ENCODE data around the gene SH2D7. TPM values are rescaled to one million over a fixed set of nuclear protein-coding genes. Genes with fewer than 3 reads are reported as not detected.

The SH2D7 gene
- total RNA-seq (2022), result not detected in 2 replicates
- not detected for Bru-seq, nascent RNA
- not detected for BruChase-seq, experiment 1, labeled RNA remaining after a 6-hour chase
- not detected for BruChase-seq, experiment 2, labeled RNA remaining after a 2-hour chase
- long read RNA-seq, result 0 reads

GRCh38 chr15:78092261-78093041 lies at the start of gene SH2D7:
SH2D7 (plus strand) TSS chr15:78092561; CDS start chr15:78092585, 24 bp downstream.
- Mint-ChIP-seq H3K36me3 (ENCODE audit: insufficient read depth, unreplicated experiment) (no peaks in the 10 kb centered on the region), H3K4me3 (ENCODE audit: unreplicated experiment) (no peak within 1 kb of the TSS), H3K27ac (ENCODE audit: low read depth, unreplicated experiment) (no peak within 1 kb of the TSS), H3K27me3 (ENCODE audit: insufficient read depth, unreplicated experiment) (no peaks in the 10 kb centered on the region), H3K4me1 (ENCODE audit: insufficient read depth, unreplicated experiment) (no peaks in the 10 kb centered on the region), H3K9me3 (ENCODE audit: unreplicated experiment) (no peaks in the 10 kb centered on the region)
- ChIA-PET CTCF (interaction anchor here (1.2 to 3.5 kb wide), 3 partner anchors 16 to 133 kb away, joined by 8 to 14 read pairs (median 14); no protein-coding TSS in a partner anchor), POLR2A (interaction anchor here (0.9 kb wide), 2 partner anchors 15 to 345 kb away, joined by 3 read pairs; partner anchors contain the start of gene IREB2)
- no peak for DNase-seq (ENCODE audit: unreplicated experiment)
- intact Hi-C loops (cut with micrococcal nuclease), result no loop called here
- no TSS peak for BruUV-seq (replicated peaks)
- TF ChIP-seq, protein P1, sequence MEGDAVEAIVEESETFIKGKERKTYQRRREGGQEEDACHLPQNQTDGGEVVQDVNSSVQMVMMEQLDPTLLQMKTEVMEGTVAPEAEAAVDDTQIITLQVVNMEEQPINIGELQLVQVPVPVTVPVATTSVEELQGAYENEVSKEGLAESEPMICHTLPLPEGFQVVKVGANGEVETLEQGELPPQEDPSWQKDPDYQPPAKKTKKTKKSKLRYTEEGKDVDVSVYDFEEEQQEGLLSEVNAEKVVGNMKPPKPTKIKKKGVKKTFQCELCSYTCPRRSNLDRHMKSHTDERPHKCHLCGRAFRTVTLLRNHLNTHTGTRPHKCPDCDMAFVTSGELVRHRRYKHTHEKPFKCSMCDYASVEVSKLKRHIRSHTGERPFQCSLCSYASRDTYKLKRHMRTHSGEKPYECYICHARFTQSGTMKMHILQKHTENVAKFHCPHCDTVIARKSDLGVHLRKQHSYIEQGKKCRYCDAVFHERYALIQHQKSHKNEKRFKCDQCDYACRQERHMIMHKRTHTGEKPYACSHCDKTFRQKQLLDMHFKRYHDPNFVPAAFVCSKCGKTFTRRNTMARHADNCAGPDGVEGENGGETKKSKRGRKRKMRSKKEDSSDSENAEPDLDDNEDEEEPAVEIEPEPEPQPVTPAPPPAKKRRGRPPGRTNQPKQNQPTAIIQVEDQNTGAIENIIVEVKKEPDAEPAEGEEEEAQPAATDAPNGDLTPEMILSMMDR (IDR thresholded peaks at IDR 0.05; ENCODE audit: unreplicated experiment), result no peak

GRCh38 chr15:78044407-78045155 lies 47.8 kb upstream of the SH2D7 start:
- H3K4me1 Mint-ChIP-seq (ENCODE audit: insufficient read depth, unreplicated experiment), result peaks cover 31% of the 10 kb centered on the region
- no peak overlapping the region for H3K4me3 Mint-ChIP-seq (ENCODE audit: unreplicated experiment)
- POLR2A ChIA-PET, result interaction anchor here (0.6 to 1.7 kb wide), 14 partner anchors 10 to 918 kb away, joined by 3 to 9 read pairs (median 3); partner anchors contain the start of gene TBC1D2B

GRCh38 chr15:78045189-78045588 lies 47.2 kb upstream of the SH2D7 start:
- TF ChIP-seq, protein P1 (IDR thresholded peaks at IDR 0.05; ENCODE audit: unreplicated experiment), result no peak
- Mint-ChIP-seq H3K36me3 (ENCODE audit: insufficient read depth, unreplicated experiment) (peaks cover 39% of the 10 kb centered on the region), H3K9me3 (ENCODE audit: unreplicated experiment) (no peaks in the 10 kb centered on the region), H3K4me1 (ENCODE audit: insufficient read depth, unreplicated experiment) (peaks cover 33% of the 10 kb centered on the region), H3K27ac (ENCODE audit: low read depth, unreplicated experiment) (peak overlapping the region; percentile 78), H3K4me3 (ENCODE audit: unreplicated experiment) (no peak overlapping the region), H3K27me3 (ENCODE audit: insufficient read depth, unreplicated experiment) (no peaks in the 10 kb centered on the region)
- intact Hi-C loops (cut with micrococcal nuclease), result no loop called here
- POLR2A ChIA-PET, result interaction anchor here (0.6 to 1.7 kb wide), 12 partner anchors 10 to 919 kb away, joined by 3 to 9 read pairs (median 3); partner anchors contain the start of gene TBC1D2B
- CTCF ChIA-PET, result interaction anchor here (1.0 to 1.4 kb wide), 2 partner anchors 63 to 132 kb away, joined by 3 to 4 read pairs; no protein-coding TSS in a partner anchor
- DNase-seq (ENCODE audit: unreplicated experiment), result no peak
- no TSS peak for BruUV-seq (replicated peaks)

More at GRCh38 chr15:78044407-78045155, 47.8 kb upstream of the SH2D7 start:
- intact Hi-C loops (cut with micrococcal nuclease), result no loop called here
- TF ChIP-seq, protein P1 (IDR thresholded peaks at IDR 0.05; ENCODE audit: unreplicated experiment), result no peak
- BruUV-seq (replicated peaks), result no TSS peak
- CTCF ChIA-PET, result interaction anchor here (1.0 to 1.4 kb wide), 2 partner anchors 63 to 132 kb away, joined by 3 to 4 read pairs; no protein-coding TSS in a partner anchor
- peaks cover 37% of the 10 kb centered on the region for H3K36me3 Mint-ChIP-seq (ENCODE audit: insufficient read depth, unreplicated experiment)
- no peaks in the 10 kb centered on the region for H3K9me3 Mint-ChIP-seq (ENCODE audit: unreplicated experiment)
- no peaks in the 10 kb centered on the region for H3K27me3 Mint-ChIP-seq (ENCODE audit: insufficient read depth, unreplicated experiment)
- H3K27ac Mint-ChIP-seq (ENCODE audit: low read depth, unreplicated experiment), result peak overlapping the region; percentile 78
- peak; percentile 34 for DNase-seq (ENCODE audit: unreplicated experiment)

Measured in MCF 10A (cell line).